ENCODE data around the gene GAP43.

GAP43 gene

GRCh38 chr3:115666081-115666480 lies 42.8 kb downstream of the GAP43 start:
- Histone ChIP-seq H3K27me3 (ENCODE audit: insufficient read depth, low read depth, severe bottlenecking) (no peaks in the 10 kb centered on the region), H3K9me3 (ENCODE audit: severe bottlenecking) (no peaks in the 10 kb centered on the region), H3K36me3 (no peaks in the 10 kb centered on the region), H3K4me3 (ENCODE audit: low read depth, low read length) (no peak overlapping the region), H3K27ac (no peak overlapping the region)
- DNase-seq, result no peak
- no peak for TF ChIP-seq CTCF (IDR thresholded peaks at IDR 0.05; ENCODE audit: low read depth, low read length)

GRCh38 chr3:115666920-115667737 lies 43.8 kb downstream of the GAP43 start:
- no peak for TF ChIP-seq CTCF (IDR thresholded peaks at IDR 0.05; ENCODE audit: low read depth, low read length)
- no peak overlapping the region for H3K4me3 ChIP-seq (ENCODE audit: low read depth, low read length)
- no peaks in the 10 kb centered on the region for H3K27me3 ChIP-seq (ENCODE audit: insufficient read depth, low read depth, severe bottlenecking)
- no peak for DNase-seq
- H3K9me3 ChIP-seq (ENCODE audit: severe bottlenecking), result no peaks in the 10 kb centered on the region
- H3K36me3 ChIP-seq, result no peaks in the 10 kb centered on the region
- H3K27ac ChIP-seq, result no peak overlapping the region

GRCh38 chr3:115667738-115668065 lies 44.4 kb downstream of the GAP43 start:
- Histone ChIP-seq H3K27ac (no peak overlapping the region), H3K9me3 (ENCODE audit: severe bottlenecking) (no peaks in the 10 kb centered on the region), H3K27me3 (ENCODE audit: insufficient read depth, low read depth, severe bottlenecking) (no peaks in the 10 kb centered on the region), H3K4me3 (ENCODE audit: low read depth, low read length) (no peak overlapping the region), H3K36me3 (no peaks in the 10 kb centered on the region)
- TF ChIP-seq CTCF (IDR thresholded peaks at IDR 0.05; ENCODE audit: low read depth, low read length), result no peak
- DNase-seq, result no peak

- no peaks in the 10 kb centered on the region for H3K9me3 ChIP-seq (ENCODE audit: severe bottlenecking)
- H3K36me3 ChIP-seq, result no peaks in the 10 kb centered on the region
- H3K27me3 ChIP-seq (ENCODE audit: insufficient read depth, low read depth, severe bottlenecking), result no peaks in the 10 kb centered on the region
- no peak overlapping the region for H3K4me3 ChIP-seq (ENCODE audit: low read depth, low read length)
- no peak for DNase-seq
- H3K27ac ChIP-seq, result no peak overlapping the region
- TF ChIP-seq CTCF (IDR thresholded peaks at IDR 0.05; ENCODE audit: low read depth, low read length), result no peak
These were observed 47.6 kb downstream of the GAP43 start for GRCh38 chr3:115670911-115671310.

GRCh38 chr3:115671761-115672455 lies 48.6 kb downstream of the GAP43 start:
- no peak overlapping the region for H3K4me3 ChIP-seq (ENCODE audit: low read depth, low read length)
- H3K27ac ChIP-seq, result no peak overlapping the region
- H3K36me3 ChIP-seq, result no peaks in the 10 kb centered on the region
- no peak for TF ChIP-seq CTCF (IDR thresholded peaks at IDR 0.05; ENCODE audit: low read depth, low read length)
- no peaks in the 10 kb centered on the region for H3K9me3 ChIP-seq (ENCODE audit: severe bottlenecking)
- no peaks in the 10 kb centered on the region for H3K27me3 ChIP-seq (ENCODE audit: insufficient read depth, low read depth, severe bottlenecking)
- DNase-seq, result no peak

Data from WERI-Rb-1 (cell line).